ENCODE measurements around the gene AMMECR1L. TPM values are rescaled to one million over a fixed set of nuclear protein-coding genes. Genes with fewer than 3 reads are reported as not detected.

The AMMECR1L gene
- total and polyA plus RNA-seq, 2 of the 13 experiments (the other 11 are each of a cell fraction or from before 2014, with no cell fraction given) = 9.1 to 14.2 TPM

DNA sequence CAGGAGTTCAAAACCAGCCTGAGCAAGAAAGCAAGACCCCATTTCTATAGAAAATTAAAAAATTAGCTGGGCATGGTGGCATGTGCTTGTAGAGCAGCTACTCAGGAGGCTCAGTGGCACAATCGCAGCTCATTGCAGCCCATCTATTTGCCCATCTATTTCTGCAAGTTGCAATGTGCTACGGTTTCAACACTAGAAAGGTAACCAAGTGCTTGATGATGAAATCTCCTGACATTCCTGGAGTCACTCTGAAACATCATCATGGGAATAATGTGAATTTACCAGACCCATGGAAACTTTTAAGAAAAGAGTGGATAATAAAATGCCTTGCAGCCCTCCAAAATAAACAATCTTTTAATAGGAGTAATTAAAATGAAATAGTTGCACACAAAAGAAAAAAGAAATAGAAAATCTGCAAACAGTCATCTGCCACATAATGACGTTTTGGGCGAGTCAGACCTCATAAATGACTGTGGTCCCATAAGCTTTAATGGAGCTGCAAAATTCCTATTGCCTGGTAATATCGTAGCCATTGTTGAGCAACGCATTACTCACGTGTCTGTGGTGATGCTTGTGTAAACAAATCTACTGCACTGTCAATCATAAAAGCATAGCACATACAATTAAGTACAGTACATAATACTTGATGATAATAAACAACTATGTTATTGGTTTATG is 46.6 kb upstream of the AMMECR1L start:
- FAIRE-seq = peak; percentile 15
- Histone ChIP-seq H4K20me1 (ENCODE audit: insufficient read depth, low read length) (no peaks in the 10 kb centered on the region), H3K9me3 (ENCODE audit: low read length) (no peaks in the 10 kb centered on the region), H3K9ac (ENCODE audit: insufficient read depth, low read depth, low read length) (no peak overlapping the region), H3K27ac (ENCODE audit: extremely low read length, insufficient read depth, low read length) (no peak overlapping the region), H3K36me3 (replicated peaks in 1 of 2; ENCODE audit: control insufficient read depth in 1 of 2, insufficient read depth in 2 of 2, low read length in 2 of 2) (no peaks in the 10 kb centered on the region), H3K27me3 (ENCODE audit: control insufficient read depth in 1 of 2, insufficient read depth in 2 of 2, low read length in 2 of 2) (no peaks in the 10 kb centered on the region), H3K4me2 (ENCODE audit: low read depth, low read length) (no peak overlapping the region), H3K4me1 (ENCODE audit: insufficient read depth, low read length) (0 out of 2 replicates have a peak, but pooled peaks cover 6% of the 10 kb centered on the region), H3K4me3 (replicated peaks in 1 of 3; ENCODE audit: insufficient read depth in 1 of 3, low read depth in 2 of 3, low read length in 3 of 3) (no peak overlapping the region), H3K79me2 (ENCODE audit: insufficient read depth, low read length) (no peaks in the 10 kb centered on the region), H2AFZ (ENCODE audit: low read length) (no peak overlapping the region)
- in situ Hi-C loops (cut with HindIII; ENCODE audit: extremely low pct_ligation_motif_present, low pct_unique_long_range_greater_than_20kb) (no loop called here), intact Hi-C loops (cut with micrococcal nuclease; ENCODE audit: unreplicated experiment) (no loop called here)
- ChIA-PET POLR2A (no interaction called here), CTCF (ENCODE audit: low intra/inter-chr PET ratio, low total read pairs) (no interaction called here)
- ATAC-seq = no peak
- TF ChIP-seq, protein P1, sequence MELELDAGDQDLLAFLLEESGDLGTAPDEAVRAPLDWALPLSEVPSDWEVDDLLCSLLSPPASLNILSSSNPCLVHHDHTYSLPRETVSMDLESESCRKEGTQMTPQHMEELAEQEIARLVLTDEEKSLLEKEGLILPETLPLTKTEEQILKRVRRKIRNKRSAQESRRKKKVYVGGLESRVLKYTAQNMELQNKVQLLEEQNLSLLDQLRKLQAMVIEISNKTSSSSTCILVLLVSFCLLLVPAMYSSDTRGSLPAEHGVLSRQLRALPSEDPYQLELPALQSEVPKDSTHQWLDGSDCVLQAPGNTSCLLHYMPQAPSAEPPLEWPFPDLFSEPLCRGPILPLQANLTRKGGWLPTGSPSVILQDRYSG (CRISPR knock-in tag; IDR thresholded peaks at IDR 0.05) = no peak
- TF ChIP-seq CEBPB (IDR thresholded peaks at IDR 0.05; ENCODE audit: borderline replicate concordance, low read depth, low read length) (peak; percentile 81), CEBPG (CRISPR knock-in tag; IDR thresholded peaks at IDR 0.05) (peak; percentile 33; the same call in 1 of the 2 replicates), BHLHE40 (IDR thresholded peaks at IDR 0.05; ENCODE audit: low read length) (peak; percentile 89)
- TF ChIP-seq, protein P2, sequence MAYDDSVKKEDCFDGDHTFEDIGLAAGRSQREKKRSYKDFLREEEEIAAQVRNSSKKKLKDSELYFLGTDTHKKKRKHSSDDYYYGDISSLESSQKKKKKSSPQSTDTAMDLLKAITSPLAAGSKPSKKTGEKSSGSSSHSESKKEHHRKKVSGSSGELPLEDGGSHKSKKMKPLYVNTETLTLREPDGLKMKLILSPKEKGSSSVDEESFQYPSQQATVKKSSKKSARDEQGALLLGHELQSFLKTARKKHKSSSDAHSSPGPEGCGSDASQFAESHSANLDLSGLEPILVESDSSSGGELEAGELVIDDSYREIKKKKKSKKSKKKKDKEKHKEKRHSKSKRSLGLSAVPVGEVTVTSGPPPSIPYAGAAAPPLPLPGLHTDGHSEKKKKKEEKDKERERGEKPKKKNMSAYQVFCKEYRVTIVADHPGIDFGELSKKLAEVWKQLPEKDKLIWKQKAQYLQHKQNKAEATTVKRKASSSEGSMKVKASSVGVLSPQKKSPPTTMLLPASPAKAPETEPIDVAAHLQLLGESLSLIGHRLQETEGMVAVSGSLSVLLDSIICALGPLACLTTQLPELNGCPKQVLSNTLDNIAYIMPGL (CRISPR knock-in tag; IDR thresholded peaks at IDR 0.05; ENCODE audit: borderline replicate concordance in 1 of 2, low read depth in 1 of 2) = no peak
- TF ChIP-seq, protein P3, sequence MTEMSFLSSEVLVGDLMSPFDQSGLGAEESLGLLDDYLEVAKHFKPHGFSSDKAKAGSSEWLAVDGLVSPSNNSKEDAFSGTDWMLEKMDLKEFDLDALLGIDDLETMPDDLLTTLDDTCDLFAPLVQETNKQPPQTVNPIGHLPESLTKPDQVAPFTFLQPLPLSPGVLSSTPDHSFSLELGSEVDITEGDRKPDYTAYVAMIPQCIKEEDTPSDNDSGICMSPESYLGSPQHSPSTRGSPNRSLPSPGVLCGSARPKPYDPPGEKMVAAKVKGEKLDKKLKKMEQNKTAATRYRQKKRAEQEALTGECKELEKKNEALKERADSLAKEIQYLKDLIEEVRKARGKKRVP (CRISPR knock-in tag; IDR thresholded peaks at IDR 0.05) = peak in 1 of 2 experiments; percentile 59; a peak in 1 of 4 replicates
- 3% methylated on average over 7 of the region's 7 CpGs for WGBS (ENCODE audit: low lambda C conversion rate)
- DNase-seq (ENCODE audit: low spot score) = no peak
- no TSS peak for BruUV-seq (replicated peaks)

Measured in HepG2 (cell line).